Measurements from ENCODE around the gene PLA2G3.
"Not testable (repeated sequence)": the region's sequence is repeated elsewhere in the genome, so short reads cannot be mapped to it uniquely, and the experiment has no call there.

Gene PLA2G3

GRCh38 chr22:31122532-31123291 lies 17.6 kb downstream of the PLA2G3 start, which contains the start of gene INPP5J:
INPP5J (plus strand) TSS chr22:31122966; CDS start chr22:31123015, 49 bp downstream.
- no peak for DNase-seq

GRCh38 chr22:31122196-31122531 lies 18.1 kb downstream of the PLA2G3 start:
- no peak for DNase-seq

- no peak for DNase-seq
These were observed 18.9 kb downstream of the PLA2G3 start for GRCh38 chr22:31121403-31121802.

- no peak for DNase-seq
These were observed 19.7 kb downstream of the PLA2G3 start for GRCh38 chr22:31120642-31121041.

- no peak for DNase-seq
These were observed 20.1 kb downstream of the PLA2G3 start for GRCh38 chr22:31120230-31120629.

- no peak for DNase-seq
These were observed 21.1 kb downstream of the PLA2G3 start for GRCh38 chr22:31119026-31119717.

GRCh38 chr22:31118046-31118820 lies 22.1 kb downstream of the PLA2G3 start:
- DNase-seq, result no peak

GRCh38 chr22:31112547-31113091 lies 27.7 kb downstream of the PLA2G3 start:
- DNase-seq, result not testable (repeated sequence)

- DNase-seq, result no peak
These were observed 32.5 kb downstream of the PLA2G3 start for GRCh38 chr22:31107894-31108218.

GRCh38 chr22:31107178-31107893 lies 33.0 kb downstream of the PLA2G3 start, which contains the start of gene SELENOM:
SELENOM (minus strand) TSS chr22:31107568; CDS start chr22:31107505, 63 bp downstream.
- DNase-seq, result peak; percentile 81

- no peak for DNase-seq
These were observed 33.6 kb downstream of the PLA2G3 start for GRCh38 chr22:31106731-31107177.

GRCh38 chr22:31106001-31106571 lies 34.2 kb downstream of the PLA2G3 start:
- no peak for DNase-seq

GRCh38 chr22:31105282-31105929 lies 34.9 kb downstream of the PLA2G3 start:
- no peak for DNase-seq

GRCh38 chr22:31104869-31105268 lies 35.4 kb downstream of the PLA2G3 start:
- no peak for DNase-seq

GRCh38 chr22:31103899-31104694 lies 36.2 kb downstream of the PLA2G3 start:
- no peak for DNase-seq

GRCh38 chr22:31103111-31103510 lies 37.2 kb downstream of the PLA2G3 start:
- DNase-seq, result no peak

GRCh38 chr22:31102441-31103081 lies 37.7 kb downstream of the PLA2G3 start:
- DNase-seq, result no peak

- DNase-seq, result no peak
These were observed 39.4 kb downstream of the PLA2G3 start for GRCh38 chr22:31100762-31101525.

Data from NCI-H524 treated with DMSO at 0.1 percent for 48 hours (cell line).